Skeletal muscle satellite cell (primary cell): Measurements from ENCODE around the gene DPF3. TPM values are rescaled to one million over a fixed set of nuclear protein-coding genes. Genes with fewer than 3 reads are reported as not detected.

Experiments
- small RNA-seq: library from RNA; depleted of rRNA; stranded (forward); fragments of <200 nt; gene quantifications from one replicate; pipeline ENCODE3, GENCODE V24; 2012

Gene DPF3

Small RNA genes lying within 50 kb of the gene (small RNA-seq; reads per million reads assigned to genes)
- not detected for gene RF00019
